Mucosa of rectum (tissue), 2 donors: ENCODE results near the gene PIH1D2.
"Not testable (repeated sequence)": the region's sequence is repeated elsewhere in the genome, so short reads cannot be mapped to it uniquely, and the experiment has no call there.

ENCODE experiments used
- H3K27ac ChIP-seq, 2 donors: one replicate each; pipeline ENCODE4 v1.7.0; 2013; ENCODE audit warnings: inconsistent platforms in 2 of 2, low read depth in 2 of 2, low read length in 2 of 2
- H3K27me3 ChIP-seq, 2 donors: one replicate each; pipeline ENCODE4 v1.7.0; 2013; ENCODE audit warnings: low read length in 2 of 2; ENCODE audit not compliant: control insufficient read depth in 2 of 2, insufficient read depth in 2 of 2
- H3K36me3 ChIP-seq, 2 donors: one replicate each; pipeline ENCODE4 v1.7.0; 2013; ENCODE audit warnings: low read length in 2 of 2; ENCODE audit not compliant: control insufficient read depth in 2 of 2, insufficient read depth in 2 of 2
- H3K4me1 ChIP-seq, 2 donors: one replicate each; pipeline ENCODE4 v1.7.0; 2013; ENCODE audit warnings: low read length in 2 of 2, mild to moderate bottlenecking in 1 of 2; ENCODE audit not compliant: control insufficient read depth in 2 of 2, insufficient read depth in 2 of 2
- H3K4me3 ChIP-seq, 2 donors: one replicate each; pipeline ENCODE4 v1.7.0; 2013; ENCODE audit warnings: low read length in 2 of 2
- H3K9ac ChIP-seq, 2 donors: one replicate each; pipeline ENCODE4 v1.7.0; 2013; ENCODE audit warnings: low read length in 2 of 2, low read depth in 1 of 2, mild to moderate bottlenecking in 1 of 2
- H3K9me3 ChIP-seq, 2 donors: one replicate each; pipeline ENCODE4 v1.7.0; 2013; ENCODE audit warnings: low read length in 2 of 2; ENCODE audit not compliant: control insufficient read depth in 2 of 2
- donor health status: healthy.
- donor health status: Normal muscosa, but diverticular disease.

The PIH1D2 gene

DNA sequence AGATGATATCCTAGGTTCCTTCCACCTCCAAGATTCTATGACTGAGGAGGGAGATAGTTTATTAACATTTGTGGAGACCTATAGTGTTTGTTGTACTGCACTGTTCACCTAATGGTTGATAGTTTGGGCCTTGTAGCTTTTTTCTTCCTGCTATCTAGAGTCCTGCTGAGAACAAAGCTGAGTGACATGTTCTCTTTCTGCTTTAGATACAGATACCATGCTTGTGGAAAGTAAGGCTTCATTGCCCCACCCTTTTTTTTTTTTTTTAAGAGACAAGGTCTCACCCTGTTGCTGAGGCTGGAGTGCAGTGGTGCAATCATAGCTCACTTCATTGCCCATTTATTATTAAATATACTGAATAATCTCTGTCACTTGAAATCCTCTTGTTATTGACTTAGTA is 36.3 kb downstream of the PIH1D2 start:
- H3K9ac ChIP-seq = no peak overlapping the region
- no peaks in the 10 kb centered on the region for H3K9me3 ChIP-seq
- no peak overlapping the region for H3K4me3 ChIP-seq
- no peaks in the 10 kb centered on the region for H3K27me3 ChIP-seq
- peaks cover 42 to 47% of the 10 kb centered on the region in 2 donors for H3K36me3 ChIP-seq
- H3K27ac ChIP-seq = no peak overlapping the region
- no peaks in the 10 kb centered on the region for H3K4me1 ChIP-seq

DNA sequence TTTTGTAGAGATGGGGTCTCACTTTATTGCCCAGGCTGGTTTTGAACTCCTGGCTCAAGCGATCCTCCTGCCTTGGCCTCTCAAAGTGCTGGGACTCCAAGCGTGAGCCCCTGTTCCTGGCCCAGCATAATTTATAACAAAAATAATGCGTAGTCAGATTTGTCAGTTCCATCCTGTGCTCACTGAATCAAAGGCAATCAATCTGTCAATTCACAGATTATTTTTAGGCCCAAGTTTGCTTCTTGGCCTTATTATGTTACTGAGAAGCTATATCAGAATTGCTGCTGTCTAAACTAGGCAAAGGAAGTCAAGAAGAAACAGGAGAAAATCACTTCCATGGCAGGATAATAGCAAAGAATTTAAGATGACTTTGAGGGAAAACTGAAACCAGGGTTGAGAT is 39.9 kb downstream of the PIH1D2 start:
- peaks cover 49% of the 10 kb centered on the region in 2 donors for H3K36me3 ChIP-seq
- no peak overlapping the region for H3K9ac ChIP-seq
- no peak overlapping the region for H3K27ac ChIP-seq
- H3K4me3 ChIP-seq = no peak overlapping the region
- H3K27me3 ChIP-seq = no peaks in the 10 kb centered on the region
- no peaks in the 10 kb centered on the region for H3K9me3 ChIP-seq
- no peaks in the 10 kb centered on the region for H3K4me1 ChIP-seq

DNA sequence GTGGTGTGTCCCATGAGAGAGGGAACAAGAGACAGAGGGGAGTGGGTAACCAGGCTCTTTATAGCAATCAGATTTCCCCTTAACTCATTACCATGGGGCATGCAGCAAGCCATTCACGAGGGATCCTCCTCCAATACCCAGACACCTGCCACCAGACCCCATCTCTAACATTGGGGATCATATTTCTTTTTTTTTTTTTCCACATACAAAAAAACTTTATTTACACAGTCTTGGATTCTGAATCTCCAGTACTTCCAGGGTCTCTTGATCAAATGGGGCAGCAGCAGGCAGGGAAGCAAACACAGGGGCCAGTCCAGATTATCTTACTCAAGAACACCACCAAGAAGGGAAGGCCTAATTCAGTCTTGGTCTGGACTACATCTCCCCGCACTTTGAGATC is 44.4 kb downstream of the PIH1D2 start:
- H3K4me3 ChIP-seq = no peak overlapping the region
- peaks cover 0 to 3% of the 10 kb centered on the region in 2 donors for H3K4me1 ChIP-seq
- H3K9ac ChIP-seq = no peak overlapping the region
- H3K9me3 ChIP-seq = no peaks in the 10 kb centered on the region
- H3K36me3 ChIP-seq = peaks cover 37 to 45% of the 10 kb centered on the region in 2 donors
- no peak overlapping the region for H3K27ac ChIP-seq
- H3K27me3 ChIP-seq = no peaks in the 10 kb centered on the region

DNA sequence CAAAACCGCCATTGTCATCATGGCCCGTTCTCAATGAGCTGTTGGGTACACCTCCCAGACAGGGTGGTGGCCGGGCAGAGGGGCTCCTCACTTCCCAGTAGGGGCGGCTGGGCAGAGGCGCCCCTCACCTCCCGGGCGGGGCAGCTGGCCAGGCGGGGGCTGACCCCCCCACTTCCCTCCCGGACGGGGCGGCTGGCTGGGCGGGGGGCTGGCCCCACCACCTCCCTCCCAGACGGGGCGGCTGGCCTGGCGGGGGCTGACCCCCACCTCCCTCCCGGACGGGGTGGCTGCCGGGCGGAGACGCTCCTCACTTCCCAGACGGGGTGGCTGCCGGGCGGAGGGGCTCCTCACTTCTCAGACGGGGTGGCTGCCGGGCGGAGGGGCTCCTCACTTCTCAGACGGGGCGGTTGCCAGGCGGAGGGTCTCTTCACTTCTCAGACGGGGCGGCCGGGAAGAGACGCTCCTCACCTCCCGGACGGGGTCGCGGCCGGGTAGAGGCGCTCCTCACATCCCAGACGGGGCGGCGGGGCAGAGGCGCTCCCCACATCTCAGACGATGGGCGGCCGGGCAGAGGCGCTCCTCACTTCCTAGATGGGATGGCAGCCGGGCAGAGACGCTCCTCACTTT is 46.9 kb downstream of the PIH1D2 start:
- not testable (repeated sequence) for H3K4me1 ChIP-seq, H3K9me3 ChIP-seq, H3K27ac ChIP-seq, H3K27me3 ChIP-seq, H3K4me3 ChIP-seq, H3K9ac ChIP-seq
- H3K36me3 ChIP-seq = peaks cover 28 to 31% of the 10 kb centered on the region in 2 donors

DNA sequence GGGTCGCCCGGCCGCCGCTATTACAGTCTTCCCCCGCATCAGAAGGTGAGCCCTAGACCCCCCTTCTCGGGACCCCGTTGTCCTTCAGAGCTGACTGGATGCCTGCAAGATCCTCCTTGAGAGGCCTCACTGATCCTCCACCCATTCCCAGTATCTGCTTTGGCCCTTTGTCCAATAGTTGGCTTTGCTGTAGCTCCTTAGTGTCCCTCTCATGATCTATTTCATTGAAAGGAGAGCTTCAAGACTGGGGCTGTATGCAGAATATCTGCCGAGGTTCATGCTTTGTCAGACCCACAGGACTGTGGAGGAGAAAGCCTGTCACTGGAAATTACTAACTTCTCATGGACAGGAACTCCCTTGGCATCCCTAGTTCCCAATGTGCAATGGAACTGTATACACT is 48.1 kb downstream of the PIH1D2 start:
- H3K27me3 ChIP-seq = no peaks in the 10 kb centered on the region
- H3K27ac ChIP-seq = peak overlapping the region; percentile 93 to 96
- H3K4me1 ChIP-seq = peaks cover 4 to 8% of the 10 kb centered on the region in 2 donors
- H3K9ac ChIP-seq = peak overlapping the region; percentile 85 to 96
- H3K36me3 ChIP-seq = peaks cover 24 to 30% of the 10 kb centered on the region in 2 donors
- peak overlapping the region; percentile 88 to 97 for H3K4me3 ChIP-seq
- no peaks in the 10 kb centered on the region for H3K9me3 ChIP-seq

DNA sequence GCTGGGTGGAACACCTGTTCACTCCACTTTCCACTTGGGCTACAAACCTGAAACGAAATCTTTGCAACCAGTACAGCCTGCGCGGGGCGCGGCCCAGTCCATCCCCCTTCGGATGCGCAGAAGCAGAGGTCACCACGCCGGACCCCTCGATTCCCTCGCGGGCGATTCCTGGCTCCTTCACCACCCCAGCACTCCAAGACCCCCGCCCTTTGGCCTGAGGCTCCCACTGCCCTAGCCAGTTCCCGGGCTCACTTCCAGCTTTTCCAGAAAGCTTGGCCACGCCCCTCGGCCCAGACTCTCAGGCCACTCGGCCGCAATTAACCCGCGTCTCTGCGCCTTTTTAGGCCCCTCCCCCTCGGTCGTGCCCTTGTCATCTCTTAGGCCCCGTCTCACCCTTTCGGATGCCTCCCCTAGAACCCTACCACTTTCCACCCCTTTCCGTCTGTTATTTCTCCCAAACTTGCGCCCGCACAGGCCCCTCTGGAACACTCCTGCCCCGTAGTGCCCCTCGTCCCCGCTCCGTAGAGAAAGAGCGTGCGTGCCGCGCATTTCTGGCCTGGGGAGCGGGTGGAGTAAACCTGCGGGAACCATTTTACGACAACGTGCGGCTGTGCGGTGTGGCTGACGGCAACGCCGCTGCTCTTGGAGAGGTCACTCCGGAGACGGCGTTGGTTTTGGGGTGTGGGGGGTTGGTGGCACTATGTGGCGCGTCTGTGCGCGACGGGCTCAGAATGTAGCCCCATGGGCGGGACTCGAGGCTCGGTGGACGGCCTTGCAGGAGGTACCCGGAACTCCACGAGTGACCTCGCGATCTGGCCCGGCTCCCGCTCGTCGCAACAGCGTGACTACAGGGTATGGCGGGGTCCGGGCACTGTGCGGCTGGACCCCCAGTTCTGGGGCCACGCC is 48.8 kb downstream of the PIH1D2 start, which contains the start of gene DLAT:
Gene DLAT, plus strand, starts transcription at position 636 of the 906 bp plus-strand sequence. Its CDS starts 65 bp downstream, at position 701.
- Histone ChIP-seq H3K4me3 (peak within 1 kb of the TSS; percentile 88 to 97), H3K4me1 (peaks cover 4 to 8% of the 10 kb centered on the region in 2 donors), H3K27ac (peak within 1 kb of the TSS; percentile 93 to 96), H3K27me3 (no peaks in the 10 kb centered on the region), H3K9ac (peak within 1 kb of the TSS; percentile 85 to 96), H3K9me3 (no peaks in the 10 kb centered on the region), H3K36me3 (peaks cover 20 to 27% of the 10 kb centered on the region in 2 donors)

DNA sequence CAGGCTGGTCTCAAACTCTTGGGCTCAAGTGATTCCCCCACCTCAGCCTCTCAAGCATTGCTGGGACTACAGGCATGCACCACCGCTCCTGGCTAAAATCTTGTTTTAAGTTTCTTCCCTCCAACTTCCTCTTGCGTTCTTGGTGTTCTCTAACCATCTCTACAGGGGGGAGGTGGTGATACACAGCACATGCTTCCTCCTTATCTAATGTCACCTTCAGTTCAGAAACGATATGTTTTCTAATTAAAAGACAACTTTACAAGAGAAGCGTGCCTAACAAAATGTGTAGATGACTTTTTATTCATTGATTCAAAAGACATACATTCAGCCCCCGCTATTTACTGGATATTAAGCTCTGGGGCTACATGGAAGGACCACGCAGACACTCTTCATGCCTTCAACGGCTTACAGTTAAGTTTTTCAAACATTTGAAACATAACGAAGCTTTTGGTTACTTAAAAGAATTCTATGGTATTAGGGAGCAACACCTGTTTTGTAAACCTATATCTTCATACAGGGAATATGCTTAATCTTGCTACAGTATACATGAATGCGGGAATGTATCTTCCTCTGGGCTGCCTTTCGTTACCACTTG is 49.5 kb downstream of the PIH1D2 start:
- Histone ChIP-seq H3K9ac (peak overlapping the region; percentile 85 to 96), H3K9me3 (no peaks in the 10 kb centered on the region), H3K27ac (peak overlapping the region; percentile 93 to 96), H3K4me3 (peak overlapping the region; percentile 88 to 97), H3K27me3 (no peaks in the 10 kb centered on the region), H3K36me3 (peaks cover 20% of the 10 kb centered on the region in 2 donors), H3K4me1 (peaks cover 4 to 8% of the 10 kb centered on the region in 2 donors)

DNA sequence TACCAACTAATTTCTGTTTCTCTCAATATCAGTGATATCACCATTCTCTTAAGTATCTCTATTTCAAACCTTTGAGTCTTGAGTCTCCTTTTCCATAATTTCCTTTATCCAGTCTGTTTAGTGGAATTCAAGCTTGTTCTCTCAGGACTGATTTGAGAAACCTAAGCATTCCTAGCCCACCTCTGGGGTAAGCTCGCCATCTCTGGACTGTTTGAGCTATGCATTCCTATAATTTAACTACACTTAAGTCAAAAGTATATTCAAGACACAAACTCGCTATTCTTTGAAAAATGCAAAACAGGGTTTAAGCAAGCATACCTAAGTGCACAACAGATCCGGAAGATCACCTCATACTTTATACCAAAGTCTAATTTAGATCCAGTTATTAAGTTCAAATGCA is 50.7 kb downstream of the PIH1D2 start:
- Histone ChIP-seq H3K27ac (no peak overlapping the region), H3K9me3 (no peaks in the 10 kb centered on the region), H3K9ac (no peak overlapping the region), H3K4me3 (no peak overlapping the region), H3K4me1 (peaks cover 4 to 8% of the 10 kb centered on the region in 2 donors), H3K27me3 (no peaks in the 10 kb centered on the region), H3K36me3 (peaks cover 14 to 15% of the 10 kb centered on the region in 2 donors)

DNA sequence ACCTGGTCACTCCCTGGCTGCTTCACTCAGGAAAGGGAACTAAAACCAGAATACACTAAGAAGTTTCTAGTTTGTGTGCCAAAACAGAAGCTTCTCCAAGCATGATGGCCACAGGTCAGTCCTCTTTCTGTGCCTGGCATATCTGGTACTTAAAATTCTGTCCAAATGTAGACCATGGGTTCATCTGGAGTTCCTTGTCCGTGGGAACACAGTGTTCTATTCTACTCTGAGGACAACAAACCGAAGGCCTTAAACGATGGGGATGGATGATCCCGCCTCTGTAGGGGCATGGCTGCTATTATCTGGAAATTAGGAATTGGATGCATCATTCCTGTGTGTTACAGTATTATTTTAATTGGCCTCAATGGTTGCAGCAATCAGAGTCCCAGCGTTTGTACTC is 54.8 kb downstream of the PIH1D2 start:
- H3K4me3 ChIP-seq = no peak overlapping the region
- no peaks in the 10 kb centered on the region for H3K9me3 ChIP-seq
- H3K9ac ChIP-seq = no peak overlapping the region
- H3K27me3 ChIP-seq = no peaks in the 10 kb centered on the region
- H3K36me3 ChIP-seq = peaks cover 14 to 22% of the 10 kb centered on the region in 2 donors
- H3K4me1 ChIP-seq = peaks cover 3% of the 10 kb centered on the region in 2 donors
- no peak overlapping the region for H3K27ac ChIP-seq
